Measurements from ENCODE around the gene TSPAN11.

DNA sequence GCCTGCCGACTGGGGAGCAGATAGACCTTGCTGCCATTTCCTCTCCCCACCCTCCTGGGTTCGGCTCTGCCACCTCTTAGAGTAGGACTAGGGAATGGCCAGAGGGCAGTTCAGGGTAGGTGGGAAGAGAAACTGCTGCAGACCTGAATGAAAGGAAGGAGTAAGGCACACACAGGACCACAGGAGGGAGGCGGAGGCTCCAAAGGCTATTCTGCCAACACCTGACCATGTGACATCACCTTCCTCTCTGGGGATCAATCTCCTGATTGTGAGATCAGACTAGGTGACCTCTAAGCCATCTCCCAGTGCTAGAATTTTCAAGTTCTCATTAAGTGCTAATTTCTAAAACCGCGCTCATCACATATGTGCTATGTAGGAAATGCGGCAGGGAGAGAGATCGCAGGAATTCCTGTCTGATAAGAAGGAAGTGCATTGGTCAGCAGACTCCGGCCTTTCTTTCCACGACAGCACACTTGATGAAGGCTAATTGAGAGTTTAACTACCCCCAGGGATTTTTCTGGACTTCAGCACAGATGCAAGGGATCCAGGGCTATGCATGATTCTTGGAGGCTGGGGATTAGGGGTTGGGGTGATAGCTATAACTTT is 11.5 kb upstream of the TSPAN11 start:
- TF ChIP-seq REST (IDR thresholded peaks at IDR 0.05; ENCODE audit: insufficient read depth in 1 of 2, low read depth in 2 of 2, low read length in 2 of 2), result no peak
- no peak for TF ChIP-seq POLR2AphosphoS5 (IDR thresholded peaks at IDR 0.05; ENCODE audit: low read depth, low read length)
- no peak for TF ChIP-seq TAF1 (IDR thresholded peaks at IDR 0.05; ENCODE audit: borderline replicate concordance, insufficient read depth, low read length)
